ENCODE measurements around the gene ME1. TPM values are rescaled to one million over a fixed set of nuclear protein-coding genes. Genes with fewer than 3 reads are reported as not detected.

The ME1 gene
- total and polyA plus RNA-seq, 2 of the 13 experiments (the other 11 are each of a cell fraction or from before 2014, with no cell fraction given) = not detected

GRCh38 chr6:83192871-83193746, 237.7 kb downstream of the ME1 start, which contains the start of the genes PGM3 and RWDD2A (continued):
- TF ChIP-seq ZNF281 (CRISPR knock-in tag; IDR thresholded peaks at IDR 0.05; ENCODE audit: borderline replicate concordance) = no peak
- TF ChIP-seq IRF2 (CRISPR knock-in tag; IDR thresholded peaks at IDR 0.05) = peak; percentile 46; the same call in 1 of the 2 replicates
- TF ChIP-seq ZNF629 (CRISPR knock-in tag; conservative IDR thresholded peaks at IDR 0.05) = no peak
- TF ChIP-seq CHD4 (IDR thresholded peaks at IDR 0.05; ENCODE audit: borderline replicate concordance, low read length) = no peak
- no peak for TF ChIP-seq ZNF296 (CRISPR knock-in tag; conservative IDR thresholded peaks at IDR 0.05)
- TF ChIP-seq ZNF124 (CRISPR knock-in tag; IDR thresholded peaks at IDR 0.05) = no peak
- TF ChIP-seq ZNF777 (CRISPR knock-in tag; IDR thresholded peaks at IDR 0.05) = peak; percentile 67
- TF ChIP-seq ZNF329 (CRISPR knock-in tag; IDR thresholded peaks at IDR 0.05; ENCODE audit: low read depth) = peak; percentile 72; the same call in 1 of the 2 replicates
- peak; percentile 81; the same call in 1 of the 2 replicates for TF ChIP-seq PCBP1 (IDR thresholded peaks at IDR 0.05; ENCODE audit: borderline replicate concordance, low read depth, low read length)
- no peak for TF ChIP-seq RAD51 (IDR thresholded peaks at IDR 0.05; ENCODE audit: borderline replicate concordance)
- no peak for TF ChIP-seq ZNF552 (CRISPR knock-in tag; IDR thresholded peaks at IDR 0.05; ENCODE audit: borderline replicate concordance)
- TF ChIP-seq CSRNP2 (CRISPR knock-in tag; conservative IDR thresholded peaks at IDR 0.05; ENCODE audit: low read depth) = no peak
- no peak for TF ChIP-seq ZNF263 (CRISPR knock-in tag; IDR thresholded peaks at IDR 0.05)
- TF ChIP-seq FOXK2 (IDR thresholded peaks at IDR 0.05) = no peak
- TF ChIP-seq ZNF10 (CRISPR knock-in tag; IDR thresholded peaks at IDR 0.05; ENCODE audit: borderline replicate concordance, low read depth) = no peak
- no peak for TF ChIP-seq MLXIP (CRISPR knock-in tag; IDR thresholded peaks at IDR 0.05; ENCODE audit: borderline replicate concordance)
- TF ChIP-seq SP4 (CRISPR knock-in tag; IDR thresholded peaks at IDR 0.05) = peak; percentile 95
- peak; percentile 82; the same call in 1 of the 2 replicates for TF ChIP-seq ZNF580 (CRISPR knock-in tag; IDR thresholded peaks at IDR 0.05; ENCODE audit: borderline replicate concordance, low read depth)
- TF ChIP-seq ZNF713 (CRISPR knock-in tag; IDR thresholded peaks at IDR 0.05) = no peak
- TF ChIP-seq POGZ (CRISPR knock-in tag; IDR thresholded peaks at IDR 0.05) = peak; percentile 70
- peak; percentile 60 for TF ChIP-seq AGO2 (optimal IDR thresholded peaks at IDR 0.05; ENCODE audit: low read depth, low read length)
- no peak for TF ChIP-seq ZC3H4 (CRISPR knock-in tag; IDR thresholded peaks at IDR 0.05; ENCODE audit: borderline replicate concordance)
- peak; percentile 62; the same call in 1 of the 2 replicates for TF ChIP-seq ZFYVE20 (CRISPR knock-in tag; IDR thresholded peaks at IDR 0.05; ENCODE audit: borderline replicate concordance, low read depth)
